HG02798 (cell line): ENCODE results near the gene PCDHA3.
"Not testable (repeated sequence)": the region's sequence is repeated elsewhere in the genome, so short reads cannot be mapped to it uniquely, and the experiment has no call there.

Source experiments
- ATAC-seq: cut with Tn5 transposase; IDR thresholded peaks from one replicate; pipeline ENCODE4 v1.9.1; 2021; ENCODE audit warnings: mild to moderate bottlenecking; ENCODE audit not compliant: unreplicated experiment, poor library complexity

PCDHA3 gene

GRCh38 chr5:140800816-140801493 lies at the start of gene PCDHA3:
Gene PCDHA3, plus strand, starts transcription at chr5:140801057.
- no peak for ATAC-seq

DNA sequence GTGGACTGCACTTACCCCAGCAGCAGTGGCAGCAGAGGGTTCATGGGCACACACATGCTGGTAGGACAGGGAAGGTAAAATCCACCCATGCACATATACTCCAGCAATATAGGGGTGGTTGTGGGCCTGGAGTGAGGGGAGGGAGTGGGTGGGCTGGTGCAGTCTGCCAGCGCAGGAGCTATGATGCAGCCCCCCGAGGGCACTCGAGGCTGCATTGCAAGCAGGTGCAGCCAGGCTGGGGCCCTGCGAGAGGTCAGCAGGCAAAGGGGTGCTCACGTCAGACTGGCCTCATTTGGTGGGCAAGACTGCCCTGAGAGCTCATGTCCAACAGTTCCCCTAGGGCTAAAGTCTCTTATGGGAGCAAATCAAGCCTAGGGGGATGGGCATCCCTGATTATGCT lies 47.3 kb upstream of the PCDHA3 start:
- ATAC-seq = no peak

DNA sequence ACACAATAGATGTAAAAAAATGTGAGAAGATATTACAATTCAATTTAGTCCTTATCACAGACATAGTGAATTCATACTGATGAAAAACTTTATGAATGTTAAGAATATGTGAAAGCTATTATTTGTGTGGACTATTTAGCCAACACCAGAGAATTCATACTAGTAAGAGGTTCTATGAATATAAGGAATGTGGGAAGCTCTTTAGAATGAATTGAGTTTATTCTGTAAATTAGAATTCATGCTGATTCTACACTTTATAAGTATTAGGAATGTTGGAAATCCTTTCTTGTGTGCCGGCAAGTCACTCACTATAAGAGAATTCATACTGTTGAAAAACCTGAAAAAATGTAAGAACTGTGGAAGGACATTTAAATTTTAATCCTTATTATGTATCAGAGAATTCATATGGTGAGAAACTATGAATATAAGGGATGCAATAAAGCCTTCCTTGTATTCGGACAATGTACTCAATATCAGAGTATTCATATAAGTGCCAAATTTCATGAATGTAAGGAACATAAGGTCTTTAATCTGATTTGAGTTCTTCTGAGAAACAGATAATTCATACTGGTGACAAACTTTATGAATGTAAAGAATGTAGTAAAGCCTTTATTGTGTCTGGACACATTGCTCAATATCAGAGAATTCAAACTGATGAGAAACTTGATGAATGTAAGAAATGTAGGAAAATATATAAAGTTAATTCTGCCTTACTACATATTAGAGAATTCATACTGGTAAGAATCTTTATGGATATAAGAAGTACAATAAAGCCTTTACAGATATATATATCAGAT lies 36.5 kb upstream of the PCDHA3 start:
- no peak for ATAC-seq

- ATAC-seq = no peak
Observed at GRCh38 chr5:140767444-140767843, 33.4 kb upstream of the PCDHA3 start.

- ATAC-seq = no peak
Observed at GRCh38 chr5:140780512-140780911, 20.3 kb upstream of the PCDHA3 start.

DNA sequence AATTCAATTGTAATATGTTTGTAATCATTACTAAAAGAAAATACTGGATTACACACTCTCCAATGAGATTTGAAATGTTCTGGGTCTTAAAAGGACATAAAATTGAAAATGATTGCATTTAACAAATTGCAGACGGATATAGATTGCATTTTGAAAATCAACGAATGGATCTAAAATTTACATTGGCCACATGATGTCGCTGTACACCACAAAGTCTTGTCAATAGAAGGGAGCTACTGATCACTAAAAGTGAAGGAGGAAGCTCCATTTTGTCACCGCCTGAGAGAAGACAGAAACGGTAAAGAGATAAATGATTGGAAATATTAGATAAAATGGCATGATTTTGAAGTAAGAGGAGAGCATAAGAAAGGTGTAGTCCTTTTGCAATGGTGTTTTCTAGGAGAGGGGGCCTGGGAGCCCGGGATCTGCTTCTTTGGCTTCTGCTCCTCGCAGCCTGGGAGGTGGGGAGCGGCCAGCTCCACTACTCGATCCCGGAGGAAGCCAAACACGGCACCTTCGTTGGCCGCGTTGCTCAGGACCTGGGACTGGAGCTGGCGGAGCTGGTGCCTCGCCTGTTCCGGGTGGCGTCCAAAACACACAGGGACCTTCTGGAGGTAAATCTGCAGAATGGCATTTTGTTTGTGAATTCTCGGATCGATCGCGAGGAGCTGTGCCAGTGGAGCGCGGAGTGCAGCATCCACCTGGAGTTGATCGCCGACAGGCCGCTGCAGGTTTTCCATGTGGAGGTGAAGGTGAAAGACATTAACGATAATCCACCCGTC lies 14.8 kb upstream of the PCDHA3 start, which contains the start of gene PCDHA1:
Gene PCDHA1 (plus strand): TSS at position 236 of the 782 bp plus-strand sequence.
- no peak for ATAC-seq

- ATAC-seq = not testable (repeated sequence)
Observed at GRCh38 chr5:140787422-140787821, 13.4 kb upstream of the PCDHA3 start.

- not testable (repeated sequence) for ATAC-seq
Observed at GRCh38 chr5:140787849-140788504, 12.9 kb upstream of the PCDHA3 start.

DNA sequence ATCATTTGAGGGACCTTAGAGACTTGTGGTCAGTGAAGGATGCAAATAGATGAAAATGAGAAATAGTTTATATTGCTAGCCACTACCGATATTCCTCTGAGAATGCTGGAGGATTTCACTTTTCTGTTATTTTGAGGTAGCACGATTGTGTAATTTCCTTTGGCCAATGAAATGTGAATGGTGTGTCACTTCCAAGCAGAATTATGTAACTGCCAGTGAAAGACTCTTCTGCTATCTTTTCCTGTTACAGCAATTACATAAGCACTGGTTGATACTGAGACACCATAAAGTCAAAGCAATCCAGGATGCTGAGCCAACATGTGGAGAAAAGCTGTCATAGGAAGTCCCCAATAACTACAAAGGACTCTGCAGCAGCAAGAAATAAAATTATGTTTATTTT lies 9.8 kb upstream of the PCDHA3 start:
- no peak for ATAC-seq

GRCh38 chr5:140794595-140795258 lies 6.1 kb upstream of the PCDHA3 start, which contains the start of gene PCDHA2:
Gene PCDHA2, plus strand, starts transcription at chr5:140794852.
- ATAC-seq = no peak

DNA sequence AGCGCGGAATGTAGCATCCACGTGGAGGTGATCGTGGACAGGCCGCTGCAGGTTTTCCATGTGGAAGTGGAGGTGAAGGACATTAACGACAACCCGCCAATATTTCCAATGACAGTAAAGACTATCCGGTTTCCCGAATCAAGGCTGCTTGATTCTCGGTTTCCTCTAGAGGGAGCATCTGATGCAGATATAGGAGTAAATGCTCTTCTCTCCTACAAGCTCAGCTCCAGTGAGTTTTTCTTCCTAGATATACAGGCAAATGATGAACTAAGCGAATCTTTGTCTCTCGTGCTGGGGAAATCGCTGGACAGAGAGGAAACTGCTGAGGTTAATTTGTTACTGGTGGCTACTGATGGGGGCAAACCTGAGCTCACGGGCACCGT lies 5.6 kb upstream of the PCDHA3 start:
- ATAC-seq = no peak

- ATAC-seq = not testable (repeated sequence)
Observed at GRCh38 chr5:140796072-140796717, 4.7 kb upstream of the PCDHA3 start.

- ATAC-seq = no peak
Observed at GRCh38 chr5:140796718-140797095, 4.2 kb upstream of the PCDHA3 start.

DNA sequence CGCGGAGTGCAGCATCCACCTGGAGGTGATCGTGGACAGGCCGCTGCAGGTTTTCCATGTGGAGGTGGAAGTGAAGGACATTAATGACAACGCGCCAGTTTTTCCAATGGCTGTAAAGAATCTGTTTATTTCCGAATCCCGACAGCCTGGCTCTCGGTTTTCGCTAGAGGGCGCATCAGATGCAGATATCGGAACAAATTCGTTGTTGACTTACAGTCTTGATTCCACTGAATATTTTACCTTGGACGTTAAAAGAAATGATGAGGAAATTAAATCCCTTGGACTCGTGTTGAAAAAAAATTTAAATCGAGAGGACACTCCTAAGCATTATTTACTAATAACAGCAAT lies 611 bp downstream of the PCDHA3 start:
- ATAC-seq = no peak

GRCh38 chr5:140802381-140802780 lies 1.5 kb downstream of the PCDHA3 start:
- not testable (repeated sequence) for ATAC-seq

- no peak for ATAC-seq
Observed at GRCh38 chr5:140802781-140803271, 2.0 kb downstream of the PCDHA3 start.

GRCh38 chr5:140806834-140807775 lies 6.2 kb downstream of the PCDHA3 start, which contains the start of gene PCDHA4:
Gene PCDHA4, plus strand, starts transcription at chr5:140807068.
- no peak for ATAC-seq

DNA sequence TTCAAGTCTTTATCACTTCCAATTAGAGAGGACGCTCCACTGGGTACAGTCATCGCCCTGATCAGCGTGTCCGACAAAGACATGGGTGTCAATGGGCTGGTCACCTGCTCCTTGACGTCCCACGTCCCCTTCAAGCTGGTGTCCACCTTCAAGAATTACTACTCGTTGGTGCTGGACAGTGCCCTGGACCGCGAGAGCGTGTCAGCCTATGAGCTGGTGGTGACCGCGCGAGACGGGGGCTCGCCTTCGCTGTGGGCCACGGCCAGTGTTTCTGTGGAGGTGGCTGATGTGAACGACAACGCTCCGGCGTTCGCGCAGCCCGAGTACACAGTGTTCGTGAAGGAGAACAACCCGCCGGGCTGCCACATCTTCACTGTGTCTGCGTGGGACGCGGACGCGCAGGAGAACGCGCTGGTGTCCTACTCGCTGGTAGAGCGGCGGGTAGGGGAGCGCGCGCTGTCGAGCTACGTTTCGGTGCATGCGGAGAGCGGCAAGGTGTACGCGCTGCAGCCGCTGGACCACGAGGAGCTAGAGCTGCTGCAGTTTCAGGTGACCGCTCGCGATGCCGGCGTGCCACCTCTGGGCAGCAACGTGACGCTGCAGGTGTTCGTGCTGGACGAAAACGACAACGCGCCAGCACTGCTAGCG lies 7.5 kb downstream of the PCDHA3 start:
- not testable (repeated sequence) for ATAC-seq
